GM18520 (cell line): ENCODE measurements around the gene PCDHGA6.
"Not testable (repeated sequence)": the region's sequence is repeated elsewhere in the genome, so short reads cannot be mapped to it uniquely, and the experiment has no call there.

Experiments
- ATAC-seq: cut with Tn5 transposase; IDR thresholded peaks from one replicate; pipeline ENCODE4 v1.9.1; 2021; ENCODE audit not compliant: unreplicated experiment

Gene PCDHGA6

GRCh38 chr5:141392429-141393198 lies 18.9 kb downstream of the PCDHGA6 start, which contains the start of gene PCDHGA8:
Gene PCDHGA8, plus strand, starts transcription at chr5:141392633. Its CDS starts 181 bp downstream, at chr5:141392814.
- ATAC-seq, result no peak

- no peak for ATAC-seq
Measured at GRCh38 chr5:141393267-141393666, 19.6 kb downstream of the PCDHGA6 start.

- ATAC-seq, result not testable (repeated sequence)
Measured at GRCh38 chr5:141394401-141395187, 20.9 kb downstream of the PCDHGA6 start.

- not testable (repeated sequence) for ATAC-seq
Measured at GRCh38 chr5:141397756-141398551, 24.3 kb downstream of the PCDHGA6 start, which contains the start of gene PCDHGB5. Gene PCDHGB5, plus strand, starts transcription at chr5:141397947. Its CDS starts 181 bp downstream, at chr5:141398128.

- ATAC-seq, result no peak
Measured at GRCh38 chr5:141398608-141399007, 24.9 kb downstream of the PCDHGA6 start.

- no peak for ATAC-seq
Measured at GRCh38 chr5:141399555-141400258, 26.0 kb downstream of the PCDHGA6 start.

GRCh38 chr5:141402553-141403243 lies 29.0 kb downstream of the PCDHGA6 start, which contains the start of gene PCDHGA9:
Gene PCDHGA9, plus strand, starts transcription at chr5:141402778. Its CDS starts 175 bp downstream, at chr5:141402953.
- ATAC-seq, result no peak

GRCh38 chr5:141403387-141403786 lies 29.7 kb downstream of the PCDHGA6 start:
- ATAC-seq, result no peak

- not testable (repeated sequence) for ATAC-seq
Measured at GRCh38 chr5:141407790-141408505, 34.3 kb downstream of the PCDHGA6 start, which contains the start of gene PCDHGB6. Gene PCDHGB6, plus strand, starts transcription at chr5:141408021. Its CDS starts 182 bp downstream, at chr5:141408203.

- no peak for ATAC-seq
Measured at GRCh38 chr5:141409598-141410306, 36.1 kb downstream of the PCDHGA6 start.

- ATAC-seq, result no peak
Measured at GRCh38 chr5:141411575-141411974, 37.9 kb downstream of the PCDHGA6 start.

GRCh38 chr5:141412854-141413539 lies 39.3 kb downstream of the PCDHGA6 start, which contains the start of gene PCDHGA10:
Gene PCDHGA10, plus strand, starts transcription at chr5:141412987. Its CDS starts 189 bp downstream, at chr5:141413176.
- peak; percentile 54 for ATAC-seq

- no peak for ATAC-seq
Measured at GRCh38 chr5:141413540-141414069, 39.9 kb downstream of the PCDHGA6 start.

- not testable (repeated sequence) for ATAC-seq
Measured at GRCh38 chr5:141414548-141415274, 41.0 kb downstream of the PCDHGA6 start.

- ATAC-seq, result not testable (repeated sequence)
Measured at GRCh38 chr5:141415275-141415618, 41.6 kb downstream of the PCDHGA6 start.

- ATAC-seq, result peak; percentile 67
Measured at GRCh38 chr5:141417494-141418172, 43.9 kb downstream of the PCDHGA6 start, which contains the start of gene PCDHGB7. Gene PCDHGB7, plus strand, starts transcription at chr5:141417677. Its CDS starts 183 bp downstream, at chr5:141417860.
